Renal pelvis (tissue), 4 donors: ENCODE data around the gene BLACAT1. TPM values are rescaled to one million over a fixed set of nuclear protein-coding genes. Genes with fewer than 3 reads are reported as not detected.
"Not testable (repeated sequence)": the region's sequence is repeated elsewhere in the genome, so short reads cannot be mapped to it uniquely, and the experiment has no call there.

ENCODE experiments used
- DNase-seq: peaks from one replicate; pipeline ENCODE4 v3.0.0-alpha.2; 2013
- polyA plus RNA-seq, 3 donors: library from polyadenylated mRNA; unstranded; fragments of 120-200 nt; gene quantifications; one replicate each; pipeline ENCODE4 v1.2.1, GENCODE V29; 2013; ENCODE audit not compliant: insufficient read length in 3 of 3

Gene BLACAT1
- polyA plus RNA-seq, 3 donors = 2.9 to 3.8 (median 3.7) TPM

- DNase-seq = no peak
Observed at GRCh38 chr1:205417870-205418635, 37.8 kb downstream of the BLACAT1 start.

GRCh38 chr1:205416322-205416721 is 39.5 kb downstream of the BLACAT1 start:
- no peak for DNase-seq

DNA sequence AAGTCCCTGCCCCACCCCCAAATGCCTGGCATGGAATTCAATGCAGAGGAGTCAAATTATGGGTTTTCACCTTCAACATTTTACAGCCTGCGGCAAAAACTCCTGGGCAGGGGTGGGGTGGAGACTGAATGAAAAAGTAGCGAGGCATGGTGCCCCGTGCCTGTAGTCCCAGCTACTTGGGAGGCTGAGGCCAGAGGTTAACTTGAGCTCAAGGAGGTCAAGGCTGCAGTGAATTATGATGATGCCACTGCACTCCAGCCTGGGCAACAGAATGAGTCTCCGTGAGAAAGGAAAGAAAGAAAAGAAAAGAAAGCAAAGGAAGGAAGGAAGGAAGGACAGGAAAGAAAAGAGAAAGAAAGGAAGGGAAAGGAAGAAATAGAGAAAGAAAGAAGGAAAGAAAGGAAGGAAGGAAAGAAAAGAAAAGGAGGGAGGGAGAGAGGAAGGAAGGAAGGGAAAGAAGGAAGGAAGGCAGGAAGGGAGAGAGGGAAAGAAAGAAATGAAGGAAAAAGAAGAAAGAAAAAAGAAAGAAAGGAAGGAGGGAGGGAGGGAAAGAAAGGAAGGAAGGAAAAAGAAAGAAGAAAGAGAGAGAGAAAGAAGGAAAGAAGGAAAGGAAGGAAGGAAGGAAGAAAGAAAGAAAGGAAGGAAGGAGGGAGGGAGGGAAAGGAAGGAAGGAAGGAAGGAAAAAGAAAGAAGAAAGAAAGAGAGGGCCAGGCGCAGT is 45.1 kb downstream of the BLACAT1 start:
- DNase-seq = no peak

DNA sequence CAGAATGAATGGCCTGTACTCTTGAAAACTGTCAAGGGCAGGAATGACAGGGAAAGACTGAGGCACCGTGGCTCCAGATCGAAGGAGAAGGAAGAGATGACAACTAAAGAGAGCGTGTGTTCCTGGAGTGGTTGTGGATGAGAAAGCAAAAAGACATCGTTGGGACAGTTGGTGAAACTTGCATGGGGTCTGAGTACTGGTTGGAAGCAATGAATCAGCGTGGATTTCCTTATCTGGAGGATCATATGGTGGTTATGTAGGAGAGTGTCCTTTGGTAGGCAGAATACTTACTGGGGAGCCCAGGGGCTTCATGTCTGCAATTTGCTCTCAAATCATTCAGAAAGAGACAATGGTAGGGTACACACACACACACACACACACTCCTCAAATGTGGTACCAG is 47.9 kb downstream of the BLACAT1 start:
- no peak for DNase-seq

DNA sequence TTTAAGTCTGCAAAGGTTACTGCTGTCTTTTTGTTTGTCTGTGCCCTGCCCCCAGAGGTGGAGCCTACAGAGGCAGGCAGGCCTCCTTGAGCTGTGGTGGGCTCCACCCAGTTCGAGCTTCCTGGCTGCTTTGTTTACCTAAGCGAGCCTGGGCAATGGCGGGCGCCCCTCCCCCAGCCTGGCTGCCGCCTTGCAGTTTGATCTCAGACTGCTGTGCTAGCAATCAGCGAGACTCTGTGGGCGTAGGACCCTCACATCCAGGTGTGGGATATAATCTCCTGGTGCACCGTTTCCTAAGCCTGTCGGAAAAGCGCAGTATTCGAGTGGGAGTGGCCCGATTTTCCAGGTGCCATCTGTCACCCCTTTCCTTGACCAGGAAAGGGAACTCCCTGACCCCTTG is 49.6 kb downstream of the BLACAT1 start:
- DNase-seq = not testable (repeated sequence)

Other genes with a start within 250 kb of the BLACAT1 start
- 10 to 100 TPM; 15.2 to 20.8 (median 18.0) TPM for gene DSTYK, start 244.3 kb downstream of the BLACAT1 start, polyA plus RNA-seq
- 10 to 100 TPM in 1 of 3 donors, 1 to 10 TPM in 2; 7.2 to 10.3 (median 7.3) TPM for gene TMCC2, start 228.1 kb downstream of the BLACAT1 start, polyA plus RNA-seq
- 10 to 100 TPM in 2 of 3 donors, 1 to 10 TPM in 1; 8.6 to 12.1 (median 11.1) TPM for gene NUAK2, start 134.3 kb downstream of the BLACAT1 start, polyA plus RNA-seq
- gene KLHDC8A, start 99.1 kb downstream of the BLACAT1 start, polyA plus RNA-seq = 1 to 10 TPM; 1.9 to 2.1 (median 2.1) TPM
- gene LEMD1, start 34.0 kb downstream of the BLACAT1 start, polyA plus RNA-seq = 1 to 10 TPM; 4.1 to 4.8 (median 4.6) TPM
- gene CDK18, start 48.6 kb upstream of the BLACAT1 start, polyA plus RNA-seq = 10 to 100 TPM; 28.3 to 35.6 (median 32.7) TPM
- gene ELK4, start 176.0 kb upstream of the BLACAT1 start, polyA plus RNA-seq = 10 to 100 TPM; 12.7 to 24.1 (median 22.4) TPM
- 10 to 100 TPM in 2 of 3 donors, 1 to 10 TPM in 1; 9.9 to 11.8 (median 10.5) TPM for gene SLC45A3, start 224.5 kb upstream of the BLACAT1 start, polyA plus RNA-seq